Embryonic facial prominence (tissue), 1 donor: ENCODE results near the gene ZNF471.
A peak's percentile ranks its signal among the peaks of the same experiment; 100 is the strongest.

Source experiments
- DNase-seq: peaks from one replicate; pipeline ENCODE4 v3.0.0-alpha.2; 2016; ENCODE audit errors: extremely low spot score

Gene ZNF471

DNA sequence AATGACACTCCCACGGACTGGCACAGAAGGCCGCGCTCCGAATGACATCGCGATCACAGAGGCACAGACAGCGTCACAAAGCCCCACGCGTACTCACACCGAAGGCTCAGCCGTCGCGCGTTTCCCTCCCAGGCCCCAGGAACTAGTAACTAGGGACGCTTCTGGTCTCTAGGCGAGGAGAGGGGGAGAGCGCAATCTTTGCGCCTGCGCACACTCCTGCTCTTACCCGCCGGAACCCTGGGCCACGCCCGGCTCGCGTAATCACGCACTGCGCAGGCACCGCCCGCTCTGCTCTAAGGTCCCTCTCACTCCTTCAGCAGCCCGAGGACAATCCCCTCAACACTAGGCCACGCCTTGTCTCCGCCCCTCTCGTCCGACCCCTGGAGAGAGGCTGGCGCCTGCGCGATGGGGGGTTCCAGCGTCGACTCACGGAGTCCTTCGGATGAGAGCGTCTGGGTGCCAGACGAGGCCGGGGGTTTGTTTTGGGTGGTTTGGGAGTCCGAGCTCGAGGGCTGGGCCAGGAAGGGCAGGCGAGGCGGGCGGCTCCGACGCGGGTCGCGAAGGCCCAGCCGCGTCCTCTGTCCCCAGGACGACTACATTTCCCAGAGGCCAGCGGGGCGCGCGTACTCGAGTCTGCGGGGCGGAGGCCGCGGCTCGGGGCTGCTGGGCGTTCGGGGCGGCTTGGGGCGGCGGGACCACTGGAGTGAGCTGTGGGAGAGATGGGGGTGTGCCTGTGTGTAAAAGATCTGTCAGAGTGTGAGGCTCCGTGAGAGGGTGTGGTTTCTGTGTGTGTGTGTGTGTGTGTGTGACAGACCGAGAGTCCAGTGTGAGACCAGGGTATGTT is at the start of gene ZNF471:
TSS of gene ZNF471 (plus strand) at position 410 of the 844 bp plus-strand sequence. CDS start 3,717 bp downstream, outside the sequence.
- peak; percentile 99 for DNase-seq

DNA sequence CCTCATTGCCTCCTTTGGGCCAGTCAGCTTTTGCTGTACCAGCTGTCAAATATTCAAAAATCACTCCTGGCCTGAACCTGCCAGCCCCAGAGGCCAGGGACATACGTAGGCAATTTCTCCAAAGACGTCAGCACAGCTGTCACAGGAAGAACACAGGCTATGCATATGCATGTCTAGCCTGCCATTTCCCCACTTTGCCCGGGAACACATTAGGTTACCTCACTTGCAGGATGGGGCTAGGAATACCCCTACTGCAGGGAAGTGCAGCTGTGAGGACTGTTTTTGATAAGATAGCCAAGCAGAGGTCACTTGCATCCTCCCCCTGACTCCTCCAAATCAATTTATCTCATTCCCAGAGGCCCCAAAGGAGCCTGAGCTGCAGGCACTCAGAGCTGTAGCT is 33.3 kb upstream of the ZNF471 start:
- DNase-seq = no peak

DNA sequence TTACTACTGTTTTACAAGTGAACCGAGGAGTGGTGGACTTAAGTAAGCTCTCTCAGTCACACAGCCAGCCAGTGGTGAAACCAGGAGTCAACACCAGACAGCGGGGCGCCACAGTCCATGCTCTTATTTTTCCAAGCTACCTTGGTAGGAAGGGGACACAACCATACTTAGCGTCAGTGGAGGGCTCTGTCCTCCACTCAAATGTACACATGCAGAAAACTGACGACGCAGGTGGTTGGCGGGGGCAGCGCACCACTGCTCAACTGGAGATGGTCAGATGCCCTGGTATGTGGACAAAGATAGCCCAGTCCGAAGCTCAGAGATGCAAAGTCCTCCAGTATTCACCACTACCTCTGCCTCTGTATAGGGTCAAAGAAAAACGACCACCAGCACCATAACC is 31.6 kb upstream of the ZNF471 start:
- DNase-seq = no peak

DNA sequence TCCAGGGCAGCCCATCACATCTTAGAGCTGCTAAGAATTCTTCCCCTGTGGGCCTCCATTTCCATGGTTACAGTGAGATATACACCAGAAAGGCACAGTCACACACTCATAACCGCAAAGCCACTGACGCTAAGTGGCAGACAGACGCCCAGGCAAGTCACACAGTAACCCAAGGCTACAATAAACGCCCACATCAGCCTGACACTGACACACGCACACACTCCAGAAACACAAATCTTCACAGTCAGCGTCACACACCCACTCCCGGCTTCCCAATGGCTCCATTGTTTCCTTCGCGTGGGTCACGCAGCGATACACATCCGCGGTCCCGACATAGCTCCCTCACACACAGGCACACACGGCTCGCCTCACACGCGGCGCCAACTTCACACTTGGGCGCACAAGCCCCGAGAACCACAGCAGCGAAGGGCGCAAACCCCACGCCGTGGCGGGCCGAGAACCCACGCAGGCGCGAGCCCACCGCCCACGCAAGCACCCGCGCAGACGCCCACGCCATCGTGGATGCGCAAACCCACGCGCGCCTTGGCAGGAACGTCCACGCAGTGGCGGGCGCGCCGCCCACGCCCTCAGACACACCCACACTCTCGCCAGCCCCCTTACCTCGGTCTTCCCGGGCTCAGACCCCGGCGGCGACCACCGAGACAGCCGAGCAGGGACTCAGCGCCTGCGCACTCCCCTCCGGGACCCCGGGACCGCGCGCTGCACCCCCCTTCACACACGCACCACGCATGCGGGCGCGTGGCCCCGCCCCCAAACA is 30.8 kb upstream of the ZNF471 start, which contains the start of gene ZNF667:
TSS of gene ZNF667 (minus strand) at position 695 of the 778 bp plus-strand sequence. CDS start 14,975 bp downstream, outside the sequence.
- DNase-seq = peak; percentile 74

DNA sequence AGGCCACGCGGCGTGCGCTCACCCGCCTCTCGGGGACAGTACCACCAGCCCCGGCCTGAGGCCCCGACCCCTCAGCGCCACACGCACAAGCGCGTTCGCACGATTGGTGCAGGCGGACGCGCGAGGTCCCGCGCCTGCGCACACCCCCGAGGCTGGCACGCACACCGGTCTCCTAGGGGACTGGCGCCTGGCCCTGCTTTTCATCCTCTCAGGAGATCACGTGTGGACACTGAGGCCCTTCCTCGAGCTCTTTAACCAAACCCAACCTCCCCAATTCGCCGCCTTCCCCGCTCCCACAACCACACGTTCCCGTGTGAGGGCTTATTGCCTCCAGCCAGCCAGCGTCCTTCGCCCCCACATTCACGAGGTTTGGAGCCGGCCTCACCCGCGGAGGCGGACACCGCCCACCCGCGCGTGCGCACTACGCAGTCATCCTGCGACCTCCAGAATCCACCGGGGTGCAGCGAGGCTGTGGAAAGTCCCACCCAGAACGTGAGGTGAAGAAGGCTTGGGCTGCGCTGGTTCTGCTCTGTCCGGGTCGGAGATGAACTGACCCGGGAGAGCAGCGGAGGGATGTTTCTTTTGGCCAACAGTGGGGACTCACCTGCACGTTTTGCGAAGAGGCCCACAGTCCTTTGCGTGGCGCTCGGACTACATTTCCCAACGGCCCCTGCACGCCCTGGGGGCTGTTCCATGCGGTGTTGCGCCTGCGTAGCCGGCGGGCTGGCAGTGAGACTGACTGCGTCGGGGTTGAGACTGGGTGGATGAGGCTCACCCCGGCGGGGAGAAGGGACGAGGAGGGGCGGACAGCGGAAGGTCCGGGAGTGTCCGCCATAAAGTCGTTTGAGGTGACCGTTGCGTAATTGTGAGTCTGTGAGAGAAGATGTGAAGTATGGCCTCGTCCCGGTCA is 30.0 kb upstream of the ZNF471 start:
- peak; percentile 78 for DNase-seq

DNA sequence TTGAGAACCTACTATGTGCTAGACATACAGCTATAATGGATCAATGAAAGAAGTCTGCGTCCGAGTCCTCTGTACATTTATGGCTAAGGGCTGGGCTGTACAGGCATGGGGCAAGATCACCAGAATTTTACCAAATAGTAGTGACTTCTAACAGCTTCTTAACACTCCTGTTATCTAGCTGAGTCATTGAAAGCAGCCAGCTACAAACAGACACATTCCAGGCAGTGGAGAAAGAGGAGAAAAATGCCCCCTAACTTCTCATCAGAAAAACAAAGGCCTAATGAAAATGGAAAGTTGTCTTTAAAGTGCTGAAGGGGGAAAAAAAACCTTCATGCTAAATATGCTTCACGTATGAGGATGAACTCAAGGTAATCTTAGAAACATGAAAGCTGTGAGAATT is 16.3 kb upstream of the ZNF471 start:
- no peak for DNase-seq

DNA sequence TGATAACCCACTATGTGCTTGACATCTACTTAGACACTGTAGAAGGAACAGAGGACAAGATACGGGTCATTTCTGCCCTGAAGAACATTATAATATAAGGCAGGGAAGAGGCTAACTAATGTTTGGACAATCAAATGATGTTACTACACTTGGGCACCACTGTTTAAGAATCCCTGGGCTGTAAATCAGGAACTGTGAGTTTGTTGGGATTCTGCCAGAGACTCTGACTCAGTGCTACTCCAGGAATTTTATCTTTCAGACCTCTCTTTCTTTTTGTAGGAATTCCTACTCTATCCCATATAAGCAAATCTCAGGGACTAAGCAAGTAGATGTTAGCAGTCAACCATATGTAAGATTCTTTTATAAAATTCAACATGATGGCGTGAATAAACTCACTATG is 3.1 kb upstream of the ZNF471 start:
- DNase-seq = no peak

DNA sequence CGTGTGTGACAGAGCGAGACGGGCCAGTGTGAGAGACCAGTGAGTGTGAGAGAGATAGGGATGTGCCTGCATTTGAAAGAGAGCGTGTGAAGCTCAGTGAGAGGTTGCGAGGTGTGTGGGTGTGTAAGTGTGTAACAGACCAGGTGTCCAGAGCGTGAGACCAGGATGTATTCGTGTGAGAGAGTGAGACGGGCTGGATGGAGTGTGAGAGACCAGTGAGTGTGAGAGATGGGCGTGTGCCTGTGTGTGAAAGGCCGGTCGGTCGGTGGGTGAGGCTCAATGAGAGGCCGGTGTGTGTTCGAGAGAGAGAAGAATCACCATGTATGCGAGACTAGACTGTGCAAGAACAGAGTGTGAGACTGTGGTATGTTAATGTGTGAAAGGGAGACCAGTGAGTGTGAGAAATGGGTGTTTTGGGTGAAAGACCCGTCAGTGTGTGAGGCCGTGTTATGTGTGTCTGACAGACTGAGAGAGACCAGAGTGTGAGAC is 679 bp downstream of the ZNF471 start:
- no peak for DNase-seq

DNA sequence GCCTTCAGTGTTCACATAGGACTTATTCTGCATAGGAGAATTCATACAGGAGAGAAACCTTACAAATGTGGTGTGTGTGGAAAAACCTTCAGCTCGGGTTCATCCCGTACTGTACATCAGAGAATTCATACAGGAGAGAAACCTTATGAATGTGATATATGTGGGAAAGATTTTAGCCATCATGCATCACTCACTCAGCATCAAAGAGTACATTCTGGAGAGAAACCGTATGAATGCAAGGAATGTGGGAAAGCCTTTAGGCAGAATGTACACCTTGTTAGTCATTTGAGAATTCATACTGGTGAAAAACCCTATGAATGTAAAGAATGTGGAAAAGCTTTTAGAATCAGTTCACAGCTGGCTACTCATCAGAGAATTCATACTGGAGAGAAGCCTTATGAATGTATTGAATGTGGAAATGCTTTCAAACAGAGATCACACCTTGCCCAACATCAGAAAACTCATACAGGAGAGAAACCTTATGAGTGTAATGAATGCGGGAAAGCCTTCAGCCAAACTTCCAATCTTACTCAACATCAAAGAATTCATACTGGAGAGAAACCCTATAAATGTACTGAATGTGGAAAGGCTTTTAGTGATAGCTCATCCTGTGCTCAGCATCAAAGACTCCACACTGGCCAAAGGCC is 17.7 kb downstream of the ZNF471 start:
- DNase-seq = no peak

DNA sequence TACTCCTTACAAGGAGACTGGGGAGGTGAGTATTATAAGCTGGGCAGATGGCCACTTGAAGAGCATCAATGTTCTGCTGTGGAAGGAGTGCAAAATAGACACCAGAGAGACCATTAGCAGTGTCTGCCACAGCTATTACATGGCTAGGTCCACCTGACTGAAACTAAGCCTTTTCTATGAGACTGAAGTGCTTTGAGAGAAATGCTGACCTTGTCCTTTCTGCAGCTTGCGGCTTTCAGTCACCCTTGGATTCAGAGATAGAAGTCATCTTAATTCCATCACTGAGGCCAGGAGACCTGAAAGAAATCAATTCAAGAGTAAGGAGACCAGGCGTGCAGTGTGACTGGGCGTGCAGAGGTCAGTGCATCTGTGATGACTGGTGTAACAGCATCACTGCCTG is 29.8 kb downstream of the ZNF471 start:
- no peak for DNase-seq

DNA sequence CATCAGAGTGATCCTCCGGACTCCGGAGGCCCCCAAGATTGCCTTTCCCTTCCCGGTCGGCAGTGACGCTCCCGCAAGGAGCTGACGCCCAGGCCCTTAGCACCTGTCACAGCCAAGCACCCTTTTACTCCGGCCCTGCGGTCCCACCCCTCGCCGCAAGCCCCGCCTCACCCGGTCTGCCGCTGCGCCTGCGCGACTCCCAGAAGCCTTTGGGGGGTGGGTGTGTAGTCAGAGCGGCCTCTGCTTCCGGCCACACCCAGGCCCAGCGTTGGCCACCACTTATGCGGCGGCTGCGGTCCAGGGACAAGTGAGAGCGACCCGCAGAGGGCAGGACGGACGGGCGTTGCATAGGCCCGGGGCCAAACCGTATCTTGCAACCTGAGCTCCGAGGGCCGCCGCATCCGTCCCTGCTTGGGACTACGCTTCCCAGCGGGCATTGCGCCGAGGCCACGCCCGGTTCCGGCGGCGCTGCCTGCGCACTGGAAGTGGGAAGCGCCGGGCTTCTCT is 30.7 kb downstream of the ZNF471 start:
- peak; percentile 76 for DNase-seq

DNA sequence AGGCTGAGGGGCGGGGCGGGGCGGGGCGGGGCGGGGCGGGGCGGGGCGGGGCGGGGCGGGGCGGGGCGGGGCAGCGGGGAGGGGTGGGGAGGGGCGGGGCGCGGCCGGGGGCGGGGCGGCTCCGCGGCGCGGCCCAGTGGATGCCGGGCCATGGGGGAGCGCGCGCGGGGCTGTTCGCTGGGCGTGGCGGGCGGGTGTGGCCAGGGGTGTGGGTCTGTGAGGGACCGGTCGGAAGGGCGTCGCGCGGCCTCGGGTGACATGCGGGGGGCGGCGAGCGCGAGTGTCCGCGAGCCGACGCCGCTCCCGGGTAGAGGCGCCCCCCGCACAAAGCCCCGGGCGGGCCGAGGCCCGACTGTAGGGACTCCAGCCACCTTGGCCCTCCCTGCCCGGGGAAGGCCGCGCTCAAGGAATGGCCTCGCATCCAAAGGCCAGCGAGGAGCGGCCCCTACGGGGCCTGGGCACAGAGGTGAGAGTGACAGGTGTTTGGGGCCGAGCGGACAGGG is 31.2 kb downstream of the ZNF471 start, which contains the start of gene ZFP28:
TSS of gene ZFP28 (plus strand) at position 188 of the 503 bp plus-strand sequence. CDS start at position 259, 71 bp downstream.
- DNase-seq = no peak

DNA sequence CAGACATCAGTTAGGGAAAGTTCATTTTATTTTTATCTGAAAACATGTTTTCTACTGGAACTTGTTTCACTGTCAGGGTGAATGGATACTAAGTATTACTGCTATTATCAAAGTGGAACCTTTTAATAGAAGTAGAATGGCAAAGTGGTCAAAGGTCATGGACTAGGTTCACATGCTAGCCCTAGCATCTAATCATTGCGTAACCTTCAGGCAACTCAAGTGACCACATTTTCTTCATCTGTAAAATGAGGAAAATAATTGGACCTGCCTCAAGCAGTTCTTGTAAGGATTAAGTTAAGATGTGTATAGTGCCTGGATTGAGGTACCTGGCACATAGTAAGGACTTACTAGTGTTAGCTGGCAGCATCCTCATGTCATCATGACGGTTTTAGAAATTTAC is 36.1 kb downstream of the ZNF471 start:
- DNase-seq = no peak

DNA sequence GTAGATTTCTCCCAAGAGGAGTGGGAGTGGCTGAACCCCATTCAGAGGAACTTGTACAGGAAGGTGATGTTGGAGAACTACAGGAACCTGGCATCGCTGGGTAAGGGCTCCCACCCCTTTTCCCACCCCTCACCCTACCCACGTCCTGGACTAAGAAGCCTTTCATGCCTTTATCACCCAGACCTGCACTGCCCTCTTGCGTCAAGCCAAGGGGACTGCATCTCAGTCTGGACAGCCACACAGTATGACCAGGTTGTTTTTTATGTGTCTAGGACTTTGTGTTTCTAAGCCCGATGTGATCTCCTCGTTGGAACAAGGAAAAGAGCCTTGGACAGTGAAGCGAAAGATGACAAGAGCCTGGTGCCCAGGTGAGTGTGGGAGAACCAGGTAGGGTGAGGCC is 39.9 kb downstream of the ZNF471 start:
- no peak for DNase-seq

DNA sequence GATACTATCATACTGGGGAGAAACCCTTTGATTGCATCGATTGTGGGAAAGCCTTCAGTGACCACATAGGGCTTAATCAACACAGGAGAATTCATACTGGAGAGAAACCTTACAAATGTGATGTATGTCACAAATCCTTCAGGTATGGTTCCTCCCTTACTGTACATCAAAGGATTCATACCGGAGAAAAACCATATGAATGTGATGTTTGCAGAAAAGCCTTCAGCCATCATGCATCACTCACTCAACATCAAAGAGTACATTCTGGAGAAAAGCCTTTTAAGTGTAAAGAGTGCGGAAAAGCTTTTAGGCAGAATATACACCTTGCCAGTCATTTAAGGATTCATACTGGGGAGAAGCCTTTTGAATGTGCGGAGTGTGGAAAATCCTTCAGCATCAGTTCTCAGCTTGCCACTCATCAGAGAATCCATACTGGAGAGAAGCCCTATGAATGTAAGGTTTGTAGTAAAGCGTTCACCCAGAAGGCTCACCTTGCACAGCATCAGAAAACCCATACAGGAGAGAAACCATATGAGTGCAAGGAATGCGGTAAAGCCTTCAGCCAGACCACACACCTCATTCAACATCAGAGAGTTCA is 46.7 kb downstream of the ZNF471 start:
- no peak for DNase-seq

DNA sequence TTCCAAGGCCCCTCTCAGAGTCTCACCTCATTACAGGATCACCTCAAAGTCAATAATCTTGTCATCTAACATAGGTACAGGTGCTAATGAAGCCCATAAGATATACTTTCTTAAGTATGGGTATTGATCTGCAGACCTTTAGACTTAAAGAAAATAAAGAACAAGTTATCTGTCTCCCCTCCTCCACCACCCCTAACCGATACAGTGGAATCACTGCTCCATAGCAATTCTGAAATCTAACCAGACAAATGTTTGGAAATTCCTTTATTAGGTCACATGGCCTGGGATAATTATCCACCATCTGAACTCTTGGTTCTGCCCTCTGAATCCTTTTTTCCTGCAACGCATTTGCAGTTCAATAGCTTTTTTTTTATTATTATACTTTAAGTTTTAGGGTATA is 55.1 kb downstream of the ZNF471 start:
- no peak for DNase-seq

DNA sequence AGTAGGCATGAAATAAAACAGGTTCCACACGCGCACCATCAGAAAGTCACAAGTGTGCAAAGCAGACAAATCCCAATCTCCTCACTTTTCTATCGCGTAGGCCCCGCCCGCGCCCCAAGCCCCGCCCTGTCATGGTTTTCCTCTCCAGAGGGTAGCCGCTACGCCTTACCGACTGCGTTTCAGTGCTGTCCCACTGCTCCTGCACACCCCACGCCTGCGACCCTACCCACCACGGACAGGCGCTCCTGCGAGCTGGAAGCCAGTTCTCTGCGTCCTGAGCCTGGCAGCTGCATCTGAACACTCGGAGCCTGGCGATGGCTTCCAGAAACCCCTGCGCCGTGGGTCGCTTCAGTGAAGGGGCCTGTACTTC is 59.2 kb downstream of the ZNF471 start:
- no peak for DNase-seq

DNA sequence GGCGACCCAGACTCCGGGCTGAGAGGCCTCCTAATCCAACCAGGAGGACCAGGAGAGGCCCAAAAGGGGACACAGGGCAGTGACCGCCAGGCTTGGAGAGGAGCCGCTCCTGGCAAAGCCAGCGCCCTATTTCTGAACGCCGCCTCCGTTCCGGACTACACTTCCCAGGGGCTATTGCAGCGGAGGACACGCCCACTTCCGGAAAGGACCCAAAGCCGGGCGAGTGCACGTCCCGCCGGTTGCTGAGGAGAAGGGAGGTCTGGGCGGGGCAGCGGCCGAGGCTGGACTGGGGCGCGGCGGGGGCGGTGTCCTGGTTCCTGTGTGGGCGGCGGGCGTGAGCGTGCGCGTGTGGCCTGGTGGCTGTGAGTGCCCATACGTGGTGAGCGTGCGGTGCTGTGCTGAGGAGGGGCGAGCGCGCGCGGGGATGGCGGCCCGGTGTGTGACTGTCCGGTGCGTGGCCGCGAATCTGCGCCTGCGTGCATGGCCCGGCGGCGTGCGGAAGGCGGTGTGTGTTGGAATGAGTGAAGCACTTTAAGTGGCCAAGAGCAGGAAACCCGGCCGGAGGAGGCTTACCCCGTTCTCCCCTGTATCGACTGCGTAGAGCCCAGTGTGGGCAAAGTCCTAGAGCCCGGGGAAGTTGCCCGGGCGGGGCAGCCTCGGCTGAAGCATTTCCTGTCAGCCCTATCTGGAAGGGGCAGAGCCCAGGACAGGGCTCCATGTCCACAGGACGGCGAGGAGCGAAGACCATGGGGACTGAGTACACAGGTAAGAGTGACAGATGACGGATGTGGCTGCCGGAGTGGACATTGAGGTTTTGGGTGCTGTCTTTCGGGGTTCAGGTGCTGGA is 59.8 kb downstream of the ZNF471 start, which contains the start of gene ZNF470:
TSS of gene ZNF470 (plus strand) at position 195 of the 847 bp plus-strand sequence. CDS start 2,844 bp downstream, outside the sequence.
- peak; percentile 87 for DNase-seq

DNA sequence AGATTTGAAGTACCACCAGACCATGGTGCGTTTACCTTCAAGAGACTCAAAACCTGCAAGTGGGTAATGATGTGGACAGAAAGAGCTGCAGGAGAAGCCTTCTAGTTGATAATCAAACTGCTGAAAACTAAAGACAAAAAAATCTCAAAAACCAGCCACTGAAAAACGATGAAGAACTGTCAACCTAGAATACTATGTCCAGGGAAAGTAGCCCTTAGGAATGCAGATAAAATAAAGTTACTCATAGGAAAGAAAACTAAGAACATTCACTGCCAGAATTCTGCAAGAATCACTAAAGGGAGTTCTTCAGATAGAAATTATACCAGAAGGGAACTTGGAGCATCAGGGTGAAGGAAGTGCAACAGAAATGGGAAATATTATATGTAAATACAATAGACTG is 64.9 kb downstream of the ZNF471 start:
- no peak for DNase-seq
